IPS-20b (cell line): Measurements from ENCODE around the gene KDM2A.
"Not testable (repeated sequence)": the region's sequence is repeated elsewhere in the genome, so short reads cannot be mapped to it uniquely, and the experiment has no call there.

Experiments used
- H3K27ac ChIP-seq: one replicate; pipeline ENCODE4 v1.5.1; 2013; ENCODE audit warnings: low read length
- H3K27me3 ChIP-seq: 2 replicates; pipeline ENCODE4 v1.6.1; 2013; ENCODE audit warnings: mild to moderate bottlenecking, low read length, inconsistent platforms; ENCODE audit not compliant: insufficient read depth
- H3K36me3 ChIP-seq: 2 replicates; pipeline ENCODE4 v1.6.1; 2013; ENCODE audit warnings: low read depth, mild to moderate bottlenecking, inconsistent platforms, low read length, moderate library complexity; ENCODE audit not compliant: insufficient read depth
- H3K4me1 ChIP-seq: 2 replicates; pipeline ENCODE4 v1.6.1; 2013; ENCODE audit warnings: mild to moderate bottlenecking, control low read depth, inconsistent platforms, low read length, moderate library complexity; ENCODE audit not compliant: insufficient read depth
- H3K4me3 ChIP-seq: 2 replicates; pipeline ENCODE4 v1.5.1; 2013; ENCODE audit warnings: mild to moderate bottlenecking, low read length, inconsistent platforms
- H3K9ac ChIP-seq: 2 replicates; pipeline ENCODE4 v1.6.1; 2013; ENCODE audit warnings: low read depth, mild to moderate bottlenecking, inconsistent platforms, low read length, moderate library complexity
- H3K9me3 ChIP-seq: 2 replicates; pipeline ENCODE4 v1.6.1; 2013; ENCODE audit warnings: mild to moderate bottlenecking, low read depth, low read length, inconsistent platforms; ENCODE audit not compliant: insufficient read depth

Gene KDM2A

GRCh38 chr11:67154726-67155125 is 35.7 kb downstream of the KDM2A start:
- no peak overlapping the region for H3K9ac ChIP-seq
- no peak overlapping the region for H3K4me3 ChIP-seq
- peaks cover 19% of the 10 kb centered on the region for H3K36me3 ChIP-seq
- H3K4me1 ChIP-seq = no peaks in the 10 kb centered on the region
- no peaks in the 10 kb centered on the region for H3K9me3 ChIP-seq
- no peaks in the 10 kb centered on the region for H3K27me3 ChIP-seq
- H3K27ac ChIP-seq = no peak overlapping the region

GRCh38 chr11:67157691-67158090 is 38.6 kb downstream of the KDM2A start:
- Histone ChIP-seq H3K4me3 (no peak overlapping the region), H3K27me3 (no peaks in the 10 kb centered on the region), H3K9ac (no peak overlapping the region), H3K27ac (no peak overlapping the region), H3K9me3 (no peaks in the 10 kb centered on the region), H3K36me3 (peaks cover 5% of the 10 kb centered on the region; the same call in 1 of the 2 replicates), H3K4me1 (no peaks in the 10 kb centered on the region)

DNA sequence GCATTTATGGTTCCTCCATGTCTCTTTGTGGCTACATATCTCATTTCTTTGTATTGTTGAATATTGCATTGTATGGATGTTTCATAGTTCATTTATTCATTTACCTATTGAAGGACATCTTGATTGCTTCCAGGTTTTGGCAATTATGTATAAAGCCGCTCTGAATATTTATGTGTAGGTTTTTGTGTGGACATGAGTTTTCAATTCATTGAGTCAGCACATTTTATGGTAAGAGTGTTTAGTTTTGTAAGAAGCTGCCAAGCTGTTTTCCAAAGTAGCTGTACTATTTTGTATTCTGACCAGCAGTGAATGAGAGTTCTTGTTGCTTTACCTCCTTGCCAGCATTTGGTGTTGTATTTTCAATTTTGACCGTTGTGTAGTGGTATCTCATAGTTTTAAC is 39.2 kb downstream of the KDM2A start:
- no peak overlapping the region for H3K27ac ChIP-seq
- no peaks in the 10 kb centered on the region for H3K27me3 ChIP-seq
- H3K9me3 ChIP-seq = no peaks in the 10 kb centered on the region
- H3K36me3 ChIP-seq = peaks cover 9% of the 10 kb centered on the region
- H3K4me1 ChIP-seq = no peaks in the 10 kb centered on the region
- no peak overlapping the region for H3K9ac ChIP-seq
- no peak overlapping the region for H3K4me3 ChIP-seq

DNA sequence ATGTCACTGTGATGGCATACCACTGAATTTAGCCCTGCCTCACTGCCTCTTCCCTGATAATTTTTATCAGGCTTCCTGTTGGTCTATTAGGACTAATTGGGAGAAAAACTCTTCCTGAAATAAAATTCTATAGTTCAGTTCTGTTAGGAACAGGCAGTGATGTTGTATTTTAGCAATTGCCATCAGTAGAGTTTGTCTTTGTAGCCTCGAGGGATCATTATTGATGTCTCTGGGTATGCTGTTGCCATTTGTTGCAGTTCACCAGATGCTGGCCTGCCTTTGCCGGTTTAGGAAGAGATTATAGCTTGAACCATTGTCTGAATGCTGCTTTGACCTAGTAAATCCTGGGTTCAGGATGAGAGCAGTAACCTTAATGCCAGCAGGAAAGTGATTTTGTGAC is 41.0 kb downstream of the KDM2A start:
- Histone ChIP-seq H3K9me3 (no peaks in the 10 kb centered on the region), H3K4me1 (no peaks in the 10 kb centered on the region), H3K9ac (no peak overlapping the region), H3K27ac (no peak overlapping the region), H3K4me3 (no peak overlapping the region), H3K27me3 (no peaks in the 10 kb centered on the region), H3K36me3 (peaks cover 10% of the 10 kb centered on the region)

DNA sequence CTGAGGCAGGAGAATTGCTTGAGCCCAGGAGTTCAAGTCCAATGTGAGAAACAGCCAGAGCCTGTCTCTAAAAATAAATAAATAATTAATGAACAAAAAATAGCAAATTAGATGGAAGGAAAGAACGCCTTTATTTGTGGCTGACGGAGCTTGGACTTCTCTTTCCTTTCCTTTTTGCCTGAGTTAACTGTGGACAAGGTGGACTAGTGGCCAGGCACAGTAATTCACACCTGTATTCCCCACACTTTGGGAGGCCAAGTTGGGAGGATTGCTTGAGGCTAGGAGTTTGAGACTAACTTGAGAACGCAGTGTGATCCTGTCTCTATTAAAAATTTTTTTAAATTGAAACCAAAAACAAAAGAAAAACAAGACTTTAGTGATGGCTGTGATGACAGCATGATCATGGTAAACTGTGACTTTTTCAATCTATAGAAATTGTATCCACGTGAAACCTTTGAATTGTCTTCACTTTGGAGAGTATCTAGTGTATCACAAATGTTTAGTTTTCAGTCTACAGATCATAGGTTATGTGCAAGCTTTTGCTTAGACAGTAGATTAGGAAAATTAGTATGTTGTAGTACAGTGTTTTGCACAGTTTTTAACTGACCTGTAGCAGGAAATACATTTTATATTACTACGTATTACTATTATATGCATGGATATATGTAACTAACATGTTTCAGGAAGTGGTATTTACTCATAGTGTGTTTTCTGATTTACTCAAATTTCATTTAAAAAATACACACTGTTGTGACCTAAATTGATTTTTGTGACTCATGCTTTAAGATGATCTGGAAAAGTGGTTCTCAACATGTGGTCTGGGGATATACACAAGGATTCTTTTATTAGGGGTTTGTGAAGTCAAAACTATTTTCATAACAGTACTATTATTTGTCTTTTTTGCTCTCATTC is 42.1 kb downstream of the KDM2A start:
- no peaks in the 10 kb centered on the region for H3K27me3 ChIP-seq
- H3K4me3 ChIP-seq = no peak overlapping the region
- peaks cover 10% of the 10 kb centered on the region for H3K36me3 ChIP-seq
- H3K27ac ChIP-seq = no peak overlapping the region
- H3K9me3 ChIP-seq = no peaks in the 10 kb centered on the region
- no peak overlapping the region for H3K9ac ChIP-seq
- H3K4me1 ChIP-seq = no peaks in the 10 kb centered on the region

GRCh38 chr11:67163006-67163405 is 43.9 kb downstream of the KDM2A start:
- Histone ChIP-seq H3K9me3 (no peaks in the 10 kb centered on the region), H3K9ac (no peak overlapping the region), H3K4me1 (no peaks in the 10 kb centered on the region), H3K27ac (no peak overlapping the region), H3K36me3 (peaks cover 7% of the 10 kb centered on the region), H3K27me3 (no peaks in the 10 kb centered on the region), H3K4me3 (no peak overlapping the region)

GRCh38 chr11:67165623-67166022 is 46.6 kb downstream of the KDM2A start:
- H3K4me1 ChIP-seq = no peaks in the 10 kb centered on the region
- no peak overlapping the region for H3K9ac ChIP-seq
- no peak overlapping the region for H3K27ac ChIP-seq
- peaks cover 5% of the 10 kb centered on the region; the same call in 1 of the 2 replicates for H3K36me3 ChIP-seq
- no peaks in the 10 kb centered on the region for H3K27me3 ChIP-seq
- no peak overlapping the region for H3K4me3 ChIP-seq
- H3K9me3 ChIP-seq = no peaks in the 10 kb centered on the region

- Histone ChIP-seq H3K4me1 (no peaks in the 10 kb centered on the region), H3K4me3 (no peak overlapping the region), H3K36me3 (peaks cover 5% of the 10 kb centered on the region; the same call in 1 of the 2 replicates), H3K27me3 (no peaks in the 10 kb centered on the region), H3K27ac (no peak overlapping the region), H3K9ac (no peak overlapping the region), H3K9me3 (no peaks in the 10 kb centered on the region)
Observed at GRCh38 chr11:67167091-67167490, 48.0 kb downstream of the KDM2A start.

- H3K27me3 ChIP-seq = no peaks in the 10 kb centered on the region
- no peaks in the 10 kb centered on the region for H3K9me3 ChIP-seq
- H3K4me3 ChIP-seq = no peak overlapping the region
- no peak overlapping the region for H3K27ac ChIP-seq
- no peaks in the 10 kb centered on the region for H3K4me1 ChIP-seq
- no peak overlapping the region for H3K9ac ChIP-seq
- H3K36me3 ChIP-seq = peaks cover 5% of the 10 kb centered on the region; the same call in 1 of the 2 replicates
Observed at GRCh38 chr11:67167719-67168118, 48.7 kb downstream of the KDM2A start.

DNA sequence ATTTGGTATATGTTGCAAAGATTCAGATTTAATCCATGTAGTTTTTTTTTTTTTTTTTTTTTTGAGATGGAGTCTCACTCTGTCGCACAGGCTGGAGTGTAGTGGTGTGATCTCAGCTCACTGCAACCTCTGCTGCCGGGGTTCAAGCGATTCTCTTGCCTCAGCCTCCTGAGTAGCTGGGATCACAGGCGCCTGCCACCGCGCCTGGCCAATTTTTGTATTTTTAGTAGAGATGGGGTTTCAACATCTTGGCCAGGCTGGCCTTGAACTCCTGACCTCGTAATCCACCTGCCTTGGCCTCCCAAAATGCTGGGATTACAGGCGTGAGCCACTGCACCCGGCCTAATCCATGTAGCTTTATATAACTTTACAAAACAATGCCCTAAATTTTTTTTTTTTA is 49.8 kb downstream of the KDM2A start:
- H3K9ac ChIP-seq, H3K4me1 ChIP-seq, H3K4me3 ChIP-seq, H3K27me3 ChIP-seq, H3K36me3 ChIP-seq, H3K9me3 ChIP-seq, H3K27ac ChIP-seq: not testable (repeated sequence)

GRCh38 chr11:67174311-67174710 is 55.2 kb downstream of the KDM2A start:
- H3K4me1 ChIP-seq = no peaks in the 10 kb centered on the region
- H3K9me3 ChIP-seq = no peaks in the 10 kb centered on the region
- H3K27ac ChIP-seq = no peak overlapping the region
- no peaks in the 10 kb centered on the region for H3K36me3 ChIP-seq
- no peaks in the 10 kb centered on the region for H3K27me3 ChIP-seq
- no peak overlapping the region for H3K9ac ChIP-seq
- H3K4me3 ChIP-seq = no peak overlapping the region
